GM18868 (cell line): ENCODE results near the gene PNPLA7.

Experiments used
- ATAC-seq: cut with Tn5 transposase; IDR thresholded peaks from one replicate; pipeline ENCODE4 v1.9.1; 2021; ENCODE audit warnings: mild to moderate bottlenecking, moderate library complexity; ENCODE audit not compliant: unreplicated experiment

Gene PNPLA7

DNA sequence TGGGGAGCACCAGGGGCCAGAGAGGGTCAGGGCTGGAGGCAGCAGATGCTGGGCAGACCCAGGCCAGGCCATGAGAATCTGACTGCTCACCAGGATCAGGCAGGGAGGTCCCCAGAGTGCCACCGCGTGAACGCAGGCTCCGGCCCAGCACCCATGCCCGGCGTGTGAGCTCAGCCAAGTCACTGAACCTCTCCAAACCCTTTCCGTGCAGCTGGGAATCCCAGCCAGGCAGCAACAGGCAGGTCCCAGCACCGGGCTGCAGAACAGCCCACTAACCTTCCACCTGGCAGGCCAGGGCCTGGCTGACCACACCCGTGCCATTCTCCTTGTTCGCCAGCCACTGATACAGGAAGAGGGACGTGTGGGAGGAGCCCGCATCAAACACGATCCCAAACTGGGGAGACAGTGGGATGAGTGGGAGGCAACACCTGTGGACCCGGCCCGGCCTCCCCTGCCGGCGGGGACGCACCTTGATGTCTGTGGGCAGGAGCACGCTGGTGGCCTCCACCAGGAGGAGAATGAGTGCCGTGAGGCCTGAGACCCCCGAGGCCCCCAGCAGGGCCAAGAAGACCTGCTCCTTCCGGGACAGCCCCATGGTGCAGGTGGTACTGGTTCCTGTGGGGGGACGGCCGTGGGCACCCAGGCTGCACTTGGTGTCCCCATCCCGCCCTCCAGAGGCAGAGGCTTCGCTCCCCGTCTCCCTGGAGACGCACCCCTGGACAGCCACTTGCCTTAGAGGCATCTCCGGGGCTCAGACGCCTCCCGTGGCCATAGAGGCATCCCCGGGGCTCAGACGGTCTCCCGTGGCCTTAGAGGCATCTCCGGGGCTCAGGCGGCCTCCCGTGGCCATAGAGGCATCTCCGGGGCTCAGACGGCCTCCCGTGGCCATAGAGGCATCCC lies 112.3 kb downstream of the PNPLA7 start:
- no peak for ATAC-seq

DNA sequence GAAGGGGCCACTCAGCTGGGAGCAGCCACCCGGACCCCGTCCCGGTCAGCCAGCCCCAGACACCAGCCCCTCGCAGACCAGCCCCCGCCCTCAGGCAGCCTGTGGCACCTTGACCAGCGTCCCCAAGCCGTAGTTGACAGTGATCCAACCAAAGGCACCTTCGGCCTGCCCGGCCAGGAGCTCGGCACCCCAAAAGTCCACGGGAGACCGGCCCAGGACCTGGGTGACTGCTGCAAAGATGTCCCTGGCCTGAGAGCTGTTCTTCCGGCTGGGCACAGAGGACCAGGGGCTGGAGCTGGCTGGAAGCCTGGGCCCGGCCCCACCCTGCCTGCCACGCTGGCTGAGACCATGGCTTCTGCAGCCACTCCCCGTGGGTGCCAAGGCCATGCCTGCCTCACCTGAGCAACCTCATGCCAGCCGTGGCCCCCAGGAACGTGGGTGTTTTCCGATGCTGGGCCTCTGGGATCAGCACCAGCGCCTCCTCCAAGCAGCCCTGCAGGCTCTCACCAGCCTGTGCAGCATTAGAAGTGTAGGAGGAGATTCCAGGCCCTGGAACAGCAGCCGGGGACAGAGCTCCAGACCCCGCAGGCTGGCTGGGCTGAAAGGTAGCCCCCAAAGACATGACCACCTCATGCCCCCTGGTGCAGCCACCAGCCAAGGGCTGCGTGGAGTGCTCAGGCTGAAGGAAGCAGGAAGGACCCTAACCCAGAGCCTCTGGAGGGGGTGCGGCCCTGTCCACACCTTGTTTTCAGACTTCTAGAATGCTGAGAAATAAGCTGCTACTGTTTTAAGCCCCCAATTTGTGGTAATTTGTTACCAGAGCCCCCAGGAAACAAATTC lies 113.2 kb downstream of the PNPLA7 start:
- no peak for ATAC-seq

DNA sequence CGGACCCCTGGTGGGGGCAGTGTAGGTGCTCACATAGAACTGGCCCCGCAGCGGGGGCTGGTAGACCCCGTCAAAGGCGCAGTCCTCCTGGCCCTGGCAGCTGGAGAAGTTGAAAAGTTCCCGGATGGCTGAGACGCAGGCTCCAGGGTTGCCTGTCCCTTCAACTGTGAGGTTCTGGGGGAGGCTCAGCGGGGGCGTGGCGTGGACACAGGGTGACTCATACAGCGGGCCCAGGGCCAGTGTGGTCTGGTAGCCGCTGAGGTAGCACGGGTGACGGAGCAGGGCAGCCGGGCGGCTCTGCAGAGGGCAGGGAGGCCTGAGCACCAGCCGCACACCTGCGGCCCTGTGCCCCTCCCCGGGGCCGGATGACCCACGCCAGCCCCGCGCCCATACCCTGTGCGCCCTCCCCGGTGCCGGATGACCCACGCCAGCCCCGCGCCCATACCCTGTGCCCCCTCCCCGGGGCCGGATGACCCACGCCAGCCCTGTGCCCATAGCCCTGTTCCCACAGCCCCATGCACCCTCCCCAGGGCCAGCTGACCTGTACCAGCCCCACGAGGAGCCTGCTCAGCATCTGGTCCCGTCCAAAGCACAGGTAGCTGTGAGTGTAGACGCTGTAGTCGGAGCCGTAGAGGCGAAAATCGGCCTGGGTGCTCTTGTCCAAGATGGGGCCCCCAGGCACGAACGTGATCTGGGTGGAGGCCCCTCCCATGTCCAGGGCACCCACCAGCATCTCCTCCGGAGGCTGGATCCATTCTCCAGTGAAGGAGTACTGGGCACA lies 114.0 kb downstream of the PNPLA7 start:
- no peak for ATAC-seq

DNA sequence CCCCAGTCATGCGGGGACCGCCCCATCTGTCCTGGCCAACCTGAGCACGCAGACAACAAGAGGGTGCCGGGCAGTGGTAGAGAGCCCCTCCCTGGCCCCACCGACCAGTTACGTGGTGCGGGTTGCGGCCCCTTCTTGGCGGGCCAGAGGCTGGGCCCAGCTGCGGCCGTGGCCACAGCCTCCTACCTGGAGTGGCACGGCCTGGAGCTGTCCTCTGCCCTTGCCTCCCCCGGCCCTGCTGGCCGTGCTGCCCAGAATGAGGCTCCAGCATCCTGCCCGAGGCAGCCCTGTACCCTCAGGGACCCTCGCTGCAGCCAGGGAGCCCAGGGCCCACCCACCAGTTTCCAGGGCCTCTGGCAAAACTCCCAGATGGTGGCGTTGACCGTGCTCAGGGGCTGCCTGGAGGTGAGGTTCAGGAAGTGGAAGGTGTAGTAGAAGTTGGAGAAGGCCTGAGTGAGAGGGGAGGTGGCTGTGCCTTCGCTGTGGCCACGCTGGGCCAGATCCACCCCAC lies 114.8 kb downstream of the PNPLA7 start:
- no peak for ATAC-seq

DNA sequence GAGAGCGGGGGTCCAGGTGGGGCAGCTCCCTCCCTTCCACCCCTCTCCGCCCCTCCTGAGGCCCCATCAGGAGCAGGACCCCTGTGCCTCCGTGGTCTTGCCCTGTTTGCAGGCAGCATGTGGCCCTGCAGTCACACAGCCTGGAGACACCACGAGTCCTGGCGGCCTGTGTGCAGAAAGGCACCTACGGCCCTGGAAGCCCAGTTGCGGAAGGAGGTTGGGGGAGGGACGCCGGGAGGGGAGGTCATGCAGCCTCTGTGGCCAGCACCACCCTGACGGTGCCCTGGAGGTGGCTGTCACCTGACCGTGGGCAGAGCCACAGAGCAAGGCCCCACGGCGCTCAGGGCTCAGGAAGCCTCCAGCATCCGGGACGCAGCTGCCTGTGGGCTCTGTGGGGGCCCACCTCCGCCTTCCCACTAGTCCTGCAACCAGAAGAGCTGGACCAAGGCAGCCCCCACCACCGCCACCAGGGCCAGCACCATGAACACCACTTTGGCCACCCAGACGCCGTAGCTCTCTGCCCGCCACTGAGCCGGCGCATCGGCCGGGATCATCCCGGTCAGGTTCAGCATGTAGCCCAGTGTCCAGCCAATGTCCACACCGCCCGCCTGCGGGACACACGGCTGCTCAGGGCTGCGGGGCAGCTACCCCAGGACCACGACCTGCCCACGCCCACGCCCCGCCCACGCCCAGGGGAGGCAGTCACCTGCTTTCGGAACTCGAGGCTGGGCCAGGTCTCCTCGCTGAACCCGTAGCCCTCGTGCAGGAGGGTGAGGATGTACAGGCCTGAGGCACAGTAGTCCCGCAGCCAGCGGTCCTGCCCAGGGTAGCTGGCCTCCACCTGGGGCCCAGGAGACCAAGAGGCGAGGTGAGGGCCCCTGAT lies 115.5 kb downstream of the PNPLA7 start:
- no peak for ATAC-seq

DNA sequence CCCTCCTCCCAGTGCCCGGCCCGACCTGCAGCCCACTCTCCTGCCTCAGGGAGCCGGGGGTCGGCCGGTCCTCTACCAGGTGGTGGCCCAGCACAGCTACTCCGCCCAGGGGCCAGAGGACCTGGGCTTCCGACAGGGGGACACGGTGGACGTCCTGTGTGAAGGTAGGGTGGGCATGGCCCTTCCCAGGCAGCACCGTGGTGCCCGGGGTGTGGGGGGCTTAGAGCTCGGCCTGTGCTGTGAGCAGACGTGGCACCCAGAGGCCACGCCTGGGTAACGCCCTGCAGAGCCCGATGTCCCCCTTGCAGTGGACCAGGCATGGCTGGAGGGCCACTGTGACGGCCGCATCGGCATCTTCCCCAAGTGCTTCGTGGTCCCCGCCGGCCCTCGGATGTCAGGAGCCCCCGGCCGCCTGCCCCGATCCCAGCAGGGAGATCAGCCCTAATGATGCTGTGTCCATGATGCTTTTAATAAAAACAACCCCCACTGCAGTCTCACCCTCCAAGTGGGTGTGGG lies 116.2 kb downstream of the PNPLA7 start:
- no peak for ATAC-seq

DNA sequence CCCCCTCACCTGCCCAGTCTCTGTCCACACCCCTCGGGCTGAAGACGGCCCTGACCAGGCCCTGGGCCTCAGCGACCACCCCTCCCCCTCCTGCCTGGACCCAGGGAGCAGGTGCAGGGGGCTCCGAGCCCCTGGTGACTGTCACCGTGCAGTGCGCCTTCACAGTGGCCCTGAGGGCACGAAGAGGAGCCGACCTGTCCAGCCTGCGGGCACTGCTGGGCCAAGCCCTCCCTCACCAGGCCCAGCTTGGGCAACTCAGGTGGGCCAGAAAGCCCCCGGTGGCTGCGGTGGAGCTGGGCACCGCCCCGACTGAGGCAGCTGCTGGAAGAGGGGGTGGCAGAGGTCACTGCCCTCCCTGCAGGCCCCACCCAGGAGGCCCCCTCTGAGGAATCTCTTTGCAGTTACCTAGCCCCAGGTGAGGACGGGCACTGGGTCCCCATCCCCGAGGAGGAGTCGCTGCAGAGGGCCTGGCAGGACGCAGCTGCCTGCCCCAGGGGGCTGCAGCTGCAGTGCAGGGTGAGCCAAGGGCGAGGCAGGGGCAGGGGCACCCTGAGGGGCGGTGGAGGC lies 116.8 kb downstream of the PNPLA7 start:
- no peak for ATAC-seq

DNA sequence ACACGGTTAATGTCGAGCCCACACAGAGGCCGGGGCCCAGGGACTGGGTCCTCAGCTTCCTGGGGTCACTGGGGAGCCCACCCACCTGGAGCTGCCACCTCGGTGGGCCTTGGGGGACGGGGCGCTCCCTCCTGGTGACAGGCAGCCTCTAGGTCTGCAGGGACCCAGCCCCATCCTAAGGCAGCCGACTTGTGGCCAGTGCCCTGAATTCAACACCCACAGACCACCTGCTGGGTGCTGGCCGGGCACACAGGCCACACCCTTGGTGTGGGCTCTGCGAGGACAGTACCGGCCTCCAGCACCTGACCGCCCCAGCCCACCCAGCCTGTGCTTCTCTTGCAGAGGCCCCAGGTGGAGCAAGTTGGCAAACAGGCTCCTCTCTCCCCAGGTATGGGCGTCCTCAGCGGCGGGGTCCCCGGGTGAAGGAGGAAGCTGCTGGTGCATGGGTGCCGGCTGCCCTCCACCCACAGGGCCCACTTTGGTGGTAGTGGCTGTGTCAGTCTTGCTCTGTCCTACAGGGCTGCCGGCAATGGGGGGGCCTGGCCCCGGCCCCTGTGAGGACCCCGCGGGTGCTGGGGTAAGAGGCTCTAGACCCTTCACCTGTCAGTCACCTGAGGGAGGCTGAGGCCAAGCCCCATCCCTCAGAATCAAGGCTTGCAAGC lies 117.4 kb downstream of the PNPLA7 start:
- no peak for ATAC-seq

DNA sequence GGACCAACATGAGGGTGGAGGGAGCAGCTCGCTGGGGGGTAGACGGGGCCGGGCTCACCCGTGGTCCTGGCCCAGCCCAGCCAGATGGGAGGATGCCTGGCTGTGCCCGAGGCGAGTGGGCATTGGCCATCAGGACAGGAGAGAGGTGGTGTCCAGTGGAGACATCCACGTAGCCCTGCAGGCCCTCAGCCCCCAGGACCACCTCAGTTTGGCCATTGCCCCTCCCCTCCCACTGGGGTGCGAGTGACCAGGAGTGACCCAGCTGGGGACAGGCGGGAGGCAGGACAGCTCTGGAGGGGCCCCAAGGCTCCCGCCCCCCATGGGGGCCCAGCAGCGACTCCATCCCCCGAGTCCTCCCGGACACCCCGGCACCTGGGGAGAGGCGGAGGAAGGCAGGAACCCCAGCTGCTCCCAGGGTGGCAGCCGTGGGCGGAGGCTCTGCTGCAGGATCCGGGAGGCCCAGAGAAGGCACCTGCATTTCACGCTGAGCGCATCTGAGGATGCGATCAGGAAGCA lies 118.7 kb downstream of the PNPLA7 start:
- no peak for ATAC-seq

DNA sequence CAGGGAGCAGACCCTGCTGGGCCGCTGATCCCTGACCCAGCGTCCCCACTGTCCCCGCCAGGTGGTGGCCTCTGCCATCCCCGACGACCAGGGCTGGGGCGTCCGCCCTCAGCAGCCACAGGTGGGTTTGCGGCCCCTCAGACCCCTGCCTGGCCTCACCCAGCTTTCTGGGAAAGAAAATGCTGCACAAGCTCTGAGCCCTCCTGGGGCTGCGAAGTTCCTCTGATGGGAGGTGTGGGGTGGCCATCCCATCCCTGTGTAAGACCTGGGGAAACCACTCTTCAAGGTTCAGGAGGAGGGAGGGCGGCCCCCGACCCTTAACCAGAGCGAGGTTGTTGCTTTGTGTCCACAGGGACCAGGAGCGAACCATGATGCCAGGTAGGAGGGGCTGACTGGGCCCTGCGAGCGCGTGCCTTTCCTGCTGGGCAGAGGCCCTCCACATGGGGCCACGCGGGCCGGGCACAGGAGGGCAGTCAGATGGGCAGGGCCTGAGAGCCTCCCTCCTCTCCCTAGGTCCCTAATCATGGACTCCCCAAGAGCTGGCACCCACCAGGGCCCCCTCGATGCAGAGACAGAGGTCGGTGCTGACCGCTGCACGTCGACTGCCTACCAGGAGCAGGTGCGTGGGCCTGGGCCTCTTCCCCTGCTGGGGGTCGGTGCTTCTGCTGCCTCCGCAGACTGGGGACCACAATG lies 119.3 kb downstream of the PNPLA7 start:
- ATAC-seq: no peak

DNA sequence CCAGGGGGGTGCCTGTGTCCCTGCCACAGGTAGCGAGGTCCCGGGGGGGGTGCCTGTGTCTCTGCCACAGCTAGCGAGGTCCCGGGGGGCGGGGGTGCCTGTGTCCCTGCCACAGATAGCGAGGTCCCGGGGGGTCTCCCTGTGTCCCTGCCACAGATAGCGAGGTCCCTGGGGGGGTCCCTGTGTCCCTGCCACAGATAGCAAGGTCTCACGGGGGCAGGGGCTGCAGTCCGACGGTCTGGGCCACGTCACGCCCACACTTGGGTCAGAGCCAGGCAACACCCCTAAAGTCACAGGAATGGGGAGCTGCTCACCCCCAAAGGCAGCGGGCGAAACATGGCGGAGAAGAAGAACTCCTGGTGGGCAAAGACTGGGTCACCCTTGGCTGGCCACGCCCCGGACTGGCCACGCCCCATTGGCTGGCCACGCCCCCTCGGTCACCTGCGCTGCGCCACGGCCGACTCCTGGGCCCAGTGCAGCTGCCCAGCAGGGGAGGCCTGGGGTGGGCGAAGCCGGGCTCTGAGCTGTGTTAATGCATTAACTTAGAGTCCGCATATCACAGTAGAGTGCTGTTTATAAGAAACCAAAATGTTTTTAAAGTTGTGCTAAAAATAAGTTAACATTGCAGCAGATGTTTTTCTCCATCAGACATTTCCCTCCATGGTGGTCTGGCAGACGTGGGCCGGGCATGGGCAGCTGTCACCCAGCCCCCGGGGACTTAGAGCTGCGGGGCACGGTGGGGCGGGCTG lies 120.1 kb downstream of the PNPLA7 start:
- ATAC-seq: no peak

DNA sequence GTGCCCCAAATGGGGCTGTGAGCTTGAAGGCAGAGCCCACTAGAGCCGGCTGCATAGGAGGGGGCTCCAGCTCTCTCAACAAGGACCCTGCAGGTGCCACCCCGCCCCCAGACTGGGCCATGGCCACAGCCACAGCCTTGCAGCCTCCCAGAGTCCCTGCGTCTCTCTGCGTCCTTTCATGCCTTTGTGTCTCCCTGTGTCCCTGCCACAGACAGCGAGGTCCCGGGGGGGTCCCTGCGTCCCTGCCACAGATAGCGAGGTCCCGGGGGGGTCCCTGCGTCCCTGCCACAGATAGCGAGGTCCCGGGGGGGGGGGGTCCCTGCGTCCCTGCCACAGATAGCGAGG lies 120.7 kb downstream of the PNPLA7 start:
- ATAC-seq: no peak

DNA sequence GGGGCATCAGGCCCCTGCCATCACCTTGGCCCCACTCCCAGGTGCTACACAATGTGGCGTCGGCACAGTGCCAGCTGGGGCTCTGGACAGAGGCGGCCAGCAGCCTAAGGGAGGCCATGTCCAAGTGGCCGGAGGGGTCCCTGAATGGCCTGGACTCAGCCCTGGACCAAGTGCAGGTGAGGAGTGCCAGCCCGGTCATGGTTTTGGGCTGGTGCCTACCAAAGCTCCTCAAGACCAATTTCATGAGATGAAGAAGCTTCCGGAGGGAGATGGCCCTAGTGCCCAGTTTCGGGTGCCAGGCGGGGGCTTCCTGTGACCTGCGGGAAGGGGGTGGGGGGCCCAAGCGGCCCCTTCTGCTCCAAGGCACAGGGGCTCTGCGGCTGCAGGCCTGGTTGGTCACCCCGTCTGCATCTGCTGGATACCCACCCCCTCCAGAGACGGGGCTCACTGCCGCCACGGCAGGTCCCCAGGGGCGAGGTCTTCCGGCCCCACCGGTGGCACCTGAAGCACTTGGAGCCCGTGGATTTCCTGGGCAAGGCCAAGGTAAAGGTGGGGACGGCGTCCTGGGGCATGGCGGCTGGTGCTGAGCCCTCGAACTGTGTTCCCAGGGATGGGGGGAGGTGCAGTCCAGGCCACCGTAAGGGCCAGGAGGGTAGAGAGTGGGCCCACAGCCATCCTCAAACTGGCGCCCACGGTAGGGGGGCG lies 121.2 kb downstream of the PNPLA7 start:
- no peak for ATAC-seq

DNA sequence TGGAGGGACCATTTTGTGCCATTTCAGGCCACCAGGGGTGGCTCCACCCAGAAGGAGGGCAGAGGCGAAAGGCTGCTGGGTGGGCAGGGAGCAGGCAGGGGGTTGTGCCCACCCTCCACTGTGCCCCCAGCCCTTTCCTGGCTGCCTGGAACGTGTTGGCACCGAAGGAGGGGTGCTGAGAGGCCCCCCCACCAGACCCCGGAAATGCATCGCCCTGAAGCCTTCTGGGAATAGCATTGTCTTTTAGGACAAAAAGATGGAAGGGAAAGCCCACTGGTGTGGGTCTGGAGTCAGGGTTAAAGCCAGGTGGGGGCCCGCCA lies 121.9 kb downstream of the PNPLA7 start:
- no peak for ATAC-seq

DNA sequence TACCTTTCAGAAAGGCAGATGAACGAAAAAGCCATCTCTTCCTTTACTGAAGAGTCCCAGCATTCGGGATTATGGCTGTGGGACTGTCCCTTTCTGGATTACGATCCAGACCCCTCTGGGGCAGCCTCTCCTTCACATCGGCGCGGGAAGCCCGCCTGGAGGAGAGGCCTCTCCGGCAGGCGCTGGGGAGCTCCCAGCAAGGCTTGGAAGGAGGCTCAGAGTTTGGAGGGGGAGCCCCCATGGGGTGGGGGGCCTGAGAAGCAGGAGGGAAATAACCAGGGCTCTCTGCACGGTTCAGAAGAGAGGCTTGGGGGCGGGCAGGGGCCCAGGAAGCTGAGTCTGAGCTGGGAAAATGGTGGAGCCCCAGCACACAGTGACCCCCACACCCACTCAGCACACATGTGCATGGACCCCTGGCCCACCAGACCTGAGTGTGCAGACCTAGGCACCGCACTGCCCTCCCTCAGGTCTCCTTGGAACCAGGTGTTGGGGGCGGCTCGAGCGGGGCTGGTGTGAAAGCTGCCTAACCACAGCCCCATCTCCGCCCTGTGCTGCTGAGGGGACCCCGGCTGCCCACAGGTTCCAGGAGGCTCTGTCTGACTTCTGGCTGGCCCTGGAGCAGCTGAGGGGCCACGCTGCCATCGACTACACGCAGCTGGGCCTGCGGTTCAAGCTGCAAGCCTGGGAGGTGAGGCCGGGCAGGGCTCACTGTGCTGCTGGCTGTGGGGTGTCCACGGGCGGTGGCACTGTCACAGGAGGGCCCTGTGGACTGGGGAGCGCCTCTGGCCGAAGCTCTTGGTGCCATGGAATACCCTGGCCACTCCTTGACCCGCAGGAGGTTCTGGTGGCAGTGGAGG lies 122.5 kb downstream of the PNPLA7 start:
- ATAC-seq: no peak

DNA sequence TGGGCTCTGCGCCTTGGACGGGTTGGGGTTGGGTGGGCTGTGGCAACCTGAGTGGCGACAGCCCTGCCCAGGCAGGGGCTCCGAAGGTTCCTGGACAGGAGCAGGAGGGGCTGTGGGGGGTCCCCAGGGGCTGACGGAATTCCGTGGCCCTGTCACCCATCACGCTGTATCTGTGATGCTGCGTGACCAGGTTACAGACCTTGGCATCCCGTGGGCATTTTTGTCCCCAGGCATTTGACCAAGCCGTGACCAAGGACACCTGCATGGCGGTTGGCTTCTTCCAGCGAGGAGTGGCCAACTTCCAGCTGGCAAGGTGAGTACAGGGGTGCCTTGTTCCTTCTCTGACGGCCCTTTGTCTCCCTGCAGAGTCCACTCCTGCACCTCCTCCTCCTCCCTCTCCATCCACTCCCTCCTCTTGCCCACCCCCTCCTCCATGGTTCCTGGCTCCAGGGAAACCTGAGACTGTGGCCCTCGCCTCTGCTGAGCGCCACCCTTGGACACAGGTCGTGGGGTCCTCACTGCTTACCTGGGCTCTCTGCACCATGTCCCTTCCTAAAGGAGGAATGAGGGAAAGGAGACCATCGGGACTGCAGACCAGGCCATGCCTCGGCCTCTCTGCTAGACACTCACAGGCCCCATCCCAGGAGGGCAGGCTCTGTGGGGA lies 124.1 kb downstream of the PNPLA7 start:
- ATAC-seq: no peak
